ENCODE results near the gene SHLD1. TPM values are rescaled to one million over a fixed set of nuclear protein-coding genes. Genes with fewer than 3 reads are reported as not detected.

Gene SHLD1
- total and polyA plus RNA-seq, 2 donors (not counting 3 experiments of a cell fraction or from before 2014, with no cell fraction given), result 4.7 to 6.3 TPM

GRCh38 chr20:5808901-5809300 is 58.7 kb downstream of the SHLD1 start:
- H3K4me1 ChIP-seq (ENCODE audit: control insufficient read depth, extremely low read depth, insufficient read depth, low read length), result peaks cover 12% of the 10 kb centered on the region
- POLR2A ChIA-PET, result no interaction called here
- no peaks in the 10 kb centered on the region for H3K9me1 ChIP-seq (replicated peaks; ENCODE audit: control insufficient read depth, extremely low read depth, insufficient read depth, low read length)
- H3K9ac ChIP-seq (replicated peaks; ENCODE audit: extremely low read depth, insufficient read depth, low read length), result no peak overlapping the region
- no peaks in the 10 kb centered on the region for H3K79me2 ChIP-seq (ENCODE audit: control insufficient read depth, insufficient read depth, low read length)
- TF ChIP-seq CTCF (IDR thresholded peaks at IDR 0.05; ENCODE audit: extremely low read depth in 1 of 2, insufficient read depth in 1 of 2, low read depth in 1 of 2, low read length in 2 of 2) (no peak), FOS (IDR thresholded peaks at IDR 0.05; ENCODE audit: borderline replicate concordance, insufficient read depth, low read length) (no peak), JUN (IDR thresholded peaks at IDR 0.05; ENCODE audit: borderline replicate concordance, insufficient read depth, insufficient read length, low read depth) (no peak), POLR2AphosphoS5 (IDR thresholded peaks at IDR 0.05; ENCODE audit: insufficient read depth, low read depth, low read length) (no peak), MAX (IDR thresholded peaks at IDR 0.05; ENCODE audit: insufficient read depth, insufficient read length) (no peak), EZH2 (IDR thresholded peaks at IDR 0.05; ENCODE audit: borderline replicate concordance, low read depth, low read length, severe bottlenecking) (no peak), MYC (IDR thresholded peaks at IDR 0.05; ENCODE audit: low read depth, low read length) (no peak)
- no peak overlapping the region for H3K4me3 ChIP-seq (replicated peaks in 1 of 3; ENCODE audit: insufficient read depth in 1 of 3, low read depth in 1 of 3, low read length in 3 of 3)
- no peaks in the 10 kb centered on the region for H4K20me1 ChIP-seq (replicated peaks; ENCODE audit: control insufficient read depth, extremely low read depth, insufficient read depth, low read length)
- dilution Hi-C loops (cut with MboI; ENCODE audit: extremely low pct_ligation_motif_present, low sequenced_read_pairs), result no loop called here
- CTCF ChIA-PET, result interaction anchor here (0.7 to 3.4 kb wide), 7 partner anchors 9 to 280 kb away, joined by 3 to 15 read pairs (median 5); no protein-coding TSS in a partner anchor
- H3K27me3 ChIP-seq (ENCODE audit: control insufficient read depth in 2 of 2, insufficient read depth in 2 of 2, low read length in 2 of 2), result no peaks in the 10 kb centered on the region
- no peak overlapping the region for H2AFZ ChIP-seq (ENCODE audit: low read depth, low read length)
- no TSS peak for BruUV-seq (replicated peaks)
- intact Hi-C loops (cut with micrococcal nuclease), result no loop called here
- no peaks in the 10 kb centered on the region for H3K36me3 ChIP-seq (ENCODE audit: control insufficient read depth in 2 of 2, extremely low read depth in 1 of 2, insufficient read depth in 2 of 2, low read length in 2 of 2)
- DNase-seq (ENCODE audit: low read depth, low spot score) (no peak), FAIRE-seq (no peak)
- no peaks in the 10 kb centered on the region for H3K9me3 ChIP-seq (replicated peaks; ENCODE audit: control insufficient read depth, insufficient read depth, low read length)
- H3K27ac ChIP-seq (ENCODE audit: insufficient read depth, low read depth, low read length), result no peak overlapping the region
- H3K4me2 ChIP-seq (ENCODE audit: insufficient read depth, low read length), result no peak overlapping the region
